HUES6 (cell line): Measurements from ENCODE around the gene MYLK4.

Source experiments
- H3K27ac ChIP-seq: 2 replicates; pipeline ENCODE4 v1.7.0; 2013; ENCODE audit warnings: low read depth, mild to moderate bottlenecking, low read length, inconsistent platforms
- H3K27me3 ChIP-seq: 2 replicates; pipeline ENCODE4 v1.6.1; 2013; ENCODE audit warnings: low read length; ENCODE audit not compliant: control insufficient read depth, insufficient read depth
- H3K36me3 ChIP-seq: 2 replicates; pipeline ENCODE4 v1.6.1; 2013; ENCODE audit warnings: low read length; ENCODE audit not compliant: control insufficient read depth, insufficient read depth
- H3K4me1 ChIP-seq: 2 replicates; pipeline ENCODE4 v1.6.1; 2013; ENCODE audit warnings: low read length; ENCODE audit not compliant: control insufficient read depth, insufficient read depth
- H3K4me3 ChIP-seq: 2 replicates; pipeline ENCODE4 v1.5.1; 2013; ENCODE audit warnings: low read depth, low read length
- H3K9ac ChIP-seq: one replicate; pipeline ENCODE4 v1.6.1; 2013; ENCODE audit warnings: mild to moderate bottlenecking, low read length
- H3K9me3 ChIP-seq: 2 replicates; pipeline ENCODE4 v1.6.1; 2013; ENCODE audit warnings: low read depth, low read length; ENCODE audit not compliant: control insufficient read depth, insufficient read depth

The MYLK4 gene

GRCh38 chr6:2750832-2751231, at the start of gene MYLK4:
Gene MYLK4 (minus strand): TSS chr6:2750922. CDS start chr6:2749294, 1,628 bp downstream.
- no peaks in the 10 kb centered on the region for H3K36me3 ChIP-seq
- H3K4me1 ChIP-seq = peaks cover 7% of the 10 kb centered on the region
- no peaks in the 10 kb centered on the region for H3K9me3 ChIP-seq
- no peak within 1 kb of the TSS for H3K9ac ChIP-seq
- no peak within 1 kb of the TSS for H3K4me3 ChIP-seq
- H3K27ac ChIP-seq = no peak within 1 kb of the TSS
- H3K27me3 ChIP-seq = no peaks in the 10 kb centered on the region

DNA sequence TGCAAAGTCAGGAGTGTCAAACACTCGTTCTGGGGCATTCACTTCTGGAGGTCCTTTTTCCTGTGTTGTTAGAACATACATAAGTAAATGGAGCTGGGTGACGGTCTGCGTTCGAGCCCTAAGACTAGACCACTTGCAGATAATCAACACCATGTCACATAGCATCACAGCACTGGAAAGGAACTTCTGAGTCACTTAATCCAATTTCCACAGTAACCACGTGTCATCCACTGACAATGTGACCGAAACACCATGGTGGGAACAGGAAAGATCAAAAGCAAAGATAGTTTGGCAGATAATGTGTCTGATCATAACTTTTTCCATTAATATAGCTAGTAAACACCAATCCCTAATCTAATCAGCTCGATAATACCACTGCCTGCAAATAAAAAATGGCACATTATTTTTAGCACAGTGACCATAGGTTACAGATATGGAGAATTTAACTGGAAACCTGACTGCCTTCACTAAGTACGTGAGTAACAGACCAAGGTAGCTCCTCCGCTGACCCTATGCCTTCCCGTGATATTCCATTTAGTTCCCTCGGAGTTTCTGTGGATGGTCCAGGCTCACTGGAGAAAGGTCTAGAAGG, 49.3 kb upstream of the MYLK4 start:
- Histone ChIP-seq H3K36me3 (no peaks in the 10 kb centered on the region), H3K9ac (no peak overlapping the region), H3K27ac (no peak overlapping the region), H3K4me3 (no peak overlapping the region), H3K9me3 (no peaks in the 10 kb centered on the region), H3K27me3 (no peaks in the 10 kb centered on the region), H3K4me1 (peaks cover 5% of the 10 kb centered on the region; the same call in 1 of the 2 replicates)

DNA sequence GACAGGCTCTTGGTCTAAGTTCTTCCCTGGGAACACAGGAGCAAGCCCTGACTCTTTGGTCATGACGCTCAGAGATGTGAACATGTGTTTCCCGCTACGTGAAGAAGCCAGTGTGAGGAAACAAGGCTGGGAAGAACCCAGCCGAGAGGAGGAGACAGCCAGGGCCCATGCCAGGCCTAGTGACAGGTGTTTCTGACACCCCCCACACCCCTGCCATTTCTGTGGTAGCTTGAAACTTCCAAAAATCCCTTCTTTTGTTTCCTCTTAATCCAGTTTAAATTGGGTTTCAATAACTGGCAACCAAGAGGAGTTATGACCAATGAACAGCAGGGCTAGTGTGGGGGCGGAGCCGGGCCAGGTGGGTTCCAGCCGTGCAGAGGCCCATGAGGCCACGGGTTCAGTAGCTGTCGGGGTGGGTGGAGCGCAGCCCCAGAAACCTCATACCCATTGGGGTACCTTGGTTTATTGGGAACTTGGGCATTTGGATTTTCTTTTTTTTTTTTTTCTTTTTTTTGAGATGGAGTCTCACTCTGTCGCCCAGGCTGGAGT, 47.9 kb upstream of the MYLK4 start:
- H3K4me1 ChIP-seq = peaks cover 5% of the 10 kb centered on the region; the same call in 1 of the 2 replicates

DNA sequence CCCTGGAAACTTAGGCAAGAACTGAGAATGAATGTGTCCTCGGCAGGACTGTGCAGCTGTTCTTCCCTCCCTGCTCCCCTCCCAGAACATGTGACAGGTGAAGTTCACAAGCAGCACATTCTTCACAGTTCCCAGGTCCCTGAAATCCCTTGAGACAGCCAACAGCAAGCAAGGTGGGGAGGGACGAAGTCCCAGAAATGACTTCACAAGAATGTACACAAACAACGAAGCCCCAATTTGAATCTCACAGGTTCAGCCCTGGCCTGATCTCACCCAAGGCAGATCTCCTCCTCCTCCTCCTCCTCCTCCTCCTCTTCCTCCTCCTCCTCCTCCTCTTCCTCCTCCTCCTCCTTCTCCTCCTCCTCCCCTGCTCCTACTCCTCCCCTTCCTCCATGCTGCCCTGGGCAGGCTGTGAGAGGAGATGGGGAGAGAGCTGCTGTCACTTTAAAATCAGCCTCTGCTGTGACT, 46.9 kb upstream of the MYLK4 start:
- no peak overlapping the region for H3K4me3 ChIP-seq
- no peaks in the 10 kb centered on the region for H3K9me3 ChIP-seq

More for the DNA sequence above, 47.9 kb upstream of the MYLK4 start:
- H3K27me3 ChIP-seq = no peaks in the 10 kb centered on the region
- no peaks in the 10 kb centered on the region for H3K36me3 ChIP-seq
- no peak overlapping the region for H3K9ac ChIP-seq
- H3K27ac ChIP-seq = no peak overlapping the region
- H3K9me3 ChIP-seq = no peaks in the 10 kb centered on the region
- no peak overlapping the region for H3K4me3 ChIP-seq

GRCh38 chr6:2796861-2797260, 46.1 kb upstream of the MYLK4 start:
- peaks cover 5% of the 10 kb centered on the region; the same call in 1 of the 2 replicates for H3K4me1 ChIP-seq
- H3K9me3 ChIP-seq = no peaks in the 10 kb centered on the region
- no peak overlapping the region for H3K4me3 ChIP-seq
- no peak overlapping the region for H3K9ac ChIP-seq
- no peak overlapping the region for H3K27ac ChIP-seq
- H3K27me3 ChIP-seq = no peaks in the 10 kb centered on the region
- no peaks in the 10 kb centered on the region for H3K36me3 ChIP-seq

More for the DNA sequence above, 46.9 kb upstream of the MYLK4 start:
- peaks cover 5% of the 10 kb centered on the region; the same call in 1 of the 2 replicates for H3K4me1 ChIP-seq
- H3K36me3 ChIP-seq = no peaks in the 10 kb centered on the region
- no peaks in the 10 kb centered on the region for H3K27me3 ChIP-seq
- no peak overlapping the region for H3K27ac ChIP-seq
- H3K9ac ChIP-seq = no peak overlapping the region

DNA sequence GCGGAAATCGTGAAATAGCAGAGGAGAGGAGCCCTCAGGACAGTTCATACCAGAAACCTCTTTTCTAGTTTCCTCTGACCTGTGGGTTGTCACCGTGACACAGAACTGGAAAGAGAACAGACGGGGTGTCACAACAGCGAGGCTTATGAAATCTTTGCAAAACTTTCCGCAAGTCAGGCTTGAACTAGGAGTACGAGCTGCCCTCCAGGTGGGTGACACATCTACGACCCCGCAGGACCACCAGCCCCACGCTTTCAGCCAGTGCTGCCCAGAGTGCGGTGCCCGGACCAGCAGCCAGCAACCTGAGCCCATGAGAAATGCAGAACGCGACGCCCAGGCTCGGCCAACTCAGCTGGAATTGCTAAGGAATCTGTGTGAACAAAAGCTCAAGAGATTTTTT, 45.2 kb upstream of the MYLK4 start:
- no peak overlapping the region for H3K4me3 ChIP-seq
- no peak overlapping the region for H3K9ac ChIP-seq
- peaks cover 7% of the 10 kb centered on the region; the same call in 1 of the 2 replicates for H3K4me1 ChIP-seq
- H3K27me3 ChIP-seq = no peaks in the 10 kb centered on the region
- H3K27ac ChIP-seq = no peak overlapping the region
- no peaks in the 10 kb centered on the region for H3K9me3 ChIP-seq
- no peaks in the 10 kb centered on the region for H3K36me3 ChIP-seq

DNA sequence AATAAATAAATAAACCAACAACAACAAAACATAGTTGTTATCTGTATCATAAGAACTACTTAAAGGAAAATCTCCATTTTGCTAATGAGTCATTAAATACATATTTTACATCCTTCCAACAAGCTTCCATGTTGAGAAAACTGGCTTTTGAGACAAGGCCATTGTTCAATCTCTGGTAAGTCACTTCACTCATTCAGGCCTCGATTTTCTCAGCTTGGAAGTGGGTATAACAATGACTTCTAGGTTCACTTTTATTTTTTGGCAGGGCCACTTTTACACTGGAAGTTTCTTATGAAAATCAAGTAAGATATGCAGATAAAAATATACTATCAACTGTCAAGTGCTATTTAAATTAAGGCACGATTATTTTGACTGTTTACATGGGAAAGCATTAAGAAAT, 44.4 kb upstream of the MYLK4 start:
- no peak overlapping the region for H3K27ac ChIP-seq
- H3K27me3 ChIP-seq = no peaks in the 10 kb centered on the region
- no peak overlapping the region for H3K4me3 ChIP-seq
- H3K4me1 ChIP-seq = peaks cover 11% of the 10 kb centered on the region; the same call in 1 of the 2 replicates
- no peak overlapping the region for H3K9ac ChIP-seq
- H3K36me3 ChIP-seq = no peaks in the 10 kb centered on the region
- H3K9me3 ChIP-seq = no peaks in the 10 kb centered on the region

DNA sequence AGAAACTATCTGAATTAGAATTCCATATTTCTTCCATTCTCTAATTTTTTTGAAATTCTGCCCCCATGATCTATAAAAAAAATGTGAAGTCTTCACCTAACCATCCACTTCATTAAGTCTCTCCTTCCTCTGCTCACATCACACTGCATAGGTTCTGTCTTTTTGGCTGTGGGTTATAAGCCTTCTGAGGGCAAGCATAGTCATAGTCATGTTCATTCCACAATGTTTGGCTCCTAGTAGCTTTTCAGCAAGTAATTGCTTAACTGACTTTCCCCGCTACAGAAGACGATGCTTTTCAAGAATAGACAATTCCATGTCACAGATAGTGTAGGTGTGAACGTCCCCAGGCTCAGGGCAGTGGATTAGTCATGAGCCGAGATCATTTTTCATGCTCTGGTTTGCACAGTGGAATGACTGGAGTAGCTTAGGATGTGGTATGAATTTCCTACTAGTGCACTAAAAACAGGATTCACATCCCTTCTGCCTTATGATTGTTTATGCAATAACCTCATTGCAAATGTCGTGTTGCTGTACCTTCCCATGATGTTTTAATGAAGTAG, 43.5 kb upstream of the MYLK4 start:
- no peak overlapping the region for H3K4me3 ChIP-seq
- peaks cover 11% of the 10 kb centered on the region; the same call in 1 of the 2 replicates for H3K4me1 ChIP-seq
- no peak overlapping the region for H3K9ac ChIP-seq
- no peaks in the 10 kb centered on the region for H3K9me3 ChIP-seq
- no peaks in the 10 kb centered on the region for H3K36me3 ChIP-seq
- H3K27ac ChIP-seq = no peak overlapping the region
- H3K27me3 ChIP-seq = no peaks in the 10 kb centered on the region

DNA sequence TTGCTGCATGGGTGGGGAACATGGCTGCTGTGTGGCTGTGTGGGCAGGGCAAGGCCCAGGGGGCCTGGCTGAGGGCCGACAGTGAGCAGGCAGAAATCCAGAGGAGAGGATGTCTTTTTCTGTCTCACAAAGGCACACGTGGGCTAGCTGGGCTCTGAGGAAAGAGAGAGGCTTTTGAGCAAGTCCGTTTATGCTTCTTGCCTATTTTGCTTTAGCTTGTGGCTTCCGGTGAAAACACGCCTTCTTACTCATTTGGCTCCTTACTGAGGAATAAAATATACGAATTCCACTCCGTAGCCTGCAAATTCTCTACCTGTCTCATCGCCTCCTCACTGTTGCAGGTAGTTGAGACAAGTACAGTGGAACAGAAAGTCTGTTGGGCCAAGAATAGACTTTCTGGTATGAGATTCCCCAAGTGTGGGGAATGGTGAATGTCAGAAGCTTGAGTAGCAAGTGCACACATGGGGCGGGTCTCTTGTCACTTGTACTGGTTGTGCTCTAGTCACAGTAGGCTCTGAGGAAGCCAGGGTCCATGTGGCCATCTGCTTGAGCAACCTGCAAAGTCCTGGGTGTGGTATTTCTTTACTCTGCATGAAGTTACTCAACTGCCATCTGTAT, 42.9 kb upstream of the MYLK4 start:
- H3K27me3 ChIP-seq = no peaks in the 10 kb centered on the region
- no peak overlapping the region for H3K27ac ChIP-seq
- peaks cover 11% of the 10 kb centered on the region; the same call in 1 of the 2 replicates for H3K4me1 ChIP-seq
- H3K4me3 ChIP-seq = no peak overlapping the region
- H3K9ac ChIP-seq = no peak overlapping the region
- H3K9me3 ChIP-seq = no peaks in the 10 kb centered on the region
- H3K36me3 ChIP-seq = no peaks in the 10 kb centered on the region

- peaks cover 5% of the 10 kb centered on the region; the same call in 1 of the 2 replicates for H3K36me3 ChIP-seq
- H3K9ac ChIP-seq = no peak overlapping the region
- no peak overlapping the region for H3K4me3 ChIP-seq
- H3K4me1 ChIP-seq = peaks cover 6% of the 10 kb centered on the region; the same call in 1 of the 2 replicates
- no peak overlapping the region for H3K27ac ChIP-seq
- no peaks in the 10 kb centered on the region for H3K27me3 ChIP-seq
- H3K9me3 ChIP-seq = no peaks in the 10 kb centered on the region
Measured at GRCh38 chr6:2792330-2793110, 41.8 kb upstream of the MYLK4 start.
